ENCODE measurements around the gene RECQL. TPM values are rescaled to one million over a fixed set of nuclear protein-coding genes. Genes with fewer than 3 reads are reported as not detected.
"Not testable (repeated sequence)": the region's sequence is repeated elsewhere in the genome, so short reads cannot be mapped to it uniquely, and the experiment has no call there.

The RECQL gene
- total and polyA plus RNA-seq, 2 of the 8 experiments (the other 6 are each of a cell fraction or from before 2014, with no cell fraction given), result 8.1 to 40.3 TPM

DNA sequence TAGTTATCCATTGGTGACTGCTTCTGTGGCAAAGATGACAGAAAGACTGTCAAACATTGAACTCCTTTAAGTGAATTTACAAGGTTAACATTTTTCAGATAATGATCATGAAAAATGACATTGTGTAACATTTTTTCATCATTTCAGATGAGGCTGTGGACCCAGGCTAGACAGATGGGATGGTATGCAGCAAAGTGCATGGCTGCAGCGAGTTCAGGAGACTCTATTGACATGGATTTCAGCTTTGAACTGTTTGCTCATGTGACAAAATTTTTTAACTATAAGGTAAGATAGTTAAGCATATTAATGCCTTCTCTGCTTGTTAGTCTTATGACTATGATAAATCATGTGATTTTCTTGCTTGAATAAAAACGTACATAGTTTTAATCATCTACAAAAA is 34.1 kb downstream of the RECQL start:
- H3K79me2 ChIP-seq (ENCODE audit: control insufficient read depth in 1 of 2, insufficient read depth in 2 of 2, low read length in 2 of 2); CTCF ChIA-PET (ENCODE audit: partially characterized antibody); H3K27me3 ChIP-seq (replicated peaks in 1 of 4; ENCODE audit: control insufficient read depth in 3 of 4, extremely low read depth in 1 of 4, insufficient read depth in 3 of 4, low read length in 3 of 4); H3K23ac ChIP-seq (ENCODE audit: insufficient read length); H4K5ac ChIP-seq (ENCODE audit: insufficient read length, low read depth, low read length); H4K8ac ChIP-seq (ENCODE audit: extremely low read depth, insufficient read depth, low read length); H3K18ac ChIP-seq (ENCODE audit: extremely low read depth, low read length); H3K79me1 ChIP-seq (ENCODE audit: low read depth, low read length); H3K14ac ChIP-seq (ENCODE audit: insufficient read length); H3K27ac ChIP-seq (ENCODE audit: low read depth, low read length); DNase-seq (ENCODE audit: low read depth in 1 of 2, low spot score in 2 of 2); H2BK20ac ChIP-seq (ENCODE audit: low read length); H3K4ac ChIP-seq (replicated peaks; ENCODE audit: insufficient read length, low read depth, low read length); FAIRE-seq; H2BK5ac ChIP-seq (ENCODE audit: low read depth, low read length); H2AFZ ChIP-seq (ENCODE audit: low read length); H3K56ac ChIP-seq (replicated peaks; ENCODE audit: insufficient read length, low read depth, low read length); H3K4me3 ChIP-seq (ENCODE audit: extremely low read depth in 1 of 4, insufficient read depth in 2 of 4, low read depth in 3 of 4, low read length in 4 of 4); H4K20me1 ChIP-seq (replicated peaks in 1 of 2; ENCODE audit: control insufficient read depth in 1 of 2, insufficient read depth in 2 of 2, low read length in 2 of 2); H2AK5ac ChIP-seq (ENCODE audit: low read depth, low read length); H4K91ac ChIP-seq (replicated peaks; ENCODE audit: insufficient read length, low read length); H2BK12ac ChIP-seq (ENCODE audit: low read depth, low read length); H2BK15ac ChIP-seq (ENCODE audit: low read length); H3K4me2 ChIP-seq (ENCODE audit: insufficient read depth in 1 of 2, low read depth in 2 of 2, low read length in 2 of 2); H3K23me2 ChIP-seq (ENCODE audit: low read depth, low read length); H3K9me3 ChIP-seq (ENCODE audit: insufficient read depth in 2 of 2, low read depth in 1 of 2, low read length in 1 of 2); H3K4me1 ChIP-seq (replicated peaks in 1 of 4; ENCODE audit: control insufficient read depth in 3 of 4, insufficient read depth in 4 of 4, low read length in 3 of 4); H2BK120ac ChIP-seq (replicated peaks; ENCODE audit: low read depth, low read length); H3K9ac ChIP-seq (replicated peaks in 1 of 4; ENCODE audit: extremely low read depth in 1 of 4, low read depth in 3 of 4, low read length in 3 of 4): not testable (repeated sequence)
- POLR2A ChIA-PET (ENCODE audit: partially characterized antibody), result interaction anchor here (0.9 kb wide), 1 partner anchor 34 kb away, joined by 3 read pairs; the partner anchor contains the start of genes GOLT1B and RECQL
- peaks cover 0 to 17% (median 4%) of the 10 kb centered on the region in 4 experiments; a peak in 3 of 8 replicates for H3K36me3 ChIP-seq (ENCODE audit: control insufficient read depth in 2 of 4, insufficient read depth in 4 of 4, low read length in 3 of 4)
- WGBS, 2 experiments (ENCODE audit: extremely low coverage in 1 of 2, insufficient coverage in 1 of 2, insufficient read length in 1 of 2, insufficient replicate concordance in 2 of 2, low coverage in 1 of 2, low lambda C conversion rate in 2 of 2, missing lambda C conversion rate in 1 of 2), result 74% methylated on average over 2 of the region's 2 CpGs; no CpG with 5 or more reads in 1 of the 2 experiments

Measured in H1 (cell line).